NCI-H2081 treated with DMSO at 0.1 percent for 48 hours (cell line): ENCODE measurements around the gene SYCP3.

Experiments used
- DNase-seq: peaks from one replicate; lab custom pipeline; 2025; lab: John Stamatoyannopoulos, UW

SYCP3 gene

DNA sequence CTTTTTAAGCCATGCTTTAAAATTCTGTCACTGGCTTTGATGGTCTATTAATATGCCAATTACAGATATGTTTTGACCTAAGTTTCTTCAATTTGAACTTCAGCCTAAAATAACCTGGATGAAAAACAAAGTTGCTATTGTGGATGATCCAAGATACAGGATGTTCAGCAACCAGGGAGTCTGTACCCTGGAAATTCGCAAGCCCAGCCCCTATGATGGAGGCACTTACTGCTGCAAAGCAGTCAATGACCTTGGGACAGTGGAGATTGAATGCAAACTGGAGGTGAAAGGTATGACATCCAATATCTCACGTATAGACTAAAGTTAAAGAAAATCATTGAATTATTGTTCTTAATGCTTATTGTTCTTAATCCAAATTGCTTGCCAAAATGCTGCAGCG is 59.0 kb downstream of the SYCP3 start:
- no peak for DNase-seq
